RWPE1 (cell line): ENCODE measurements around the gene NMUR1.

Source experiments
- CTCF ChIA-PET: fragments of 350-600 bp; sonication (Branson Sonifier 250); formaldehyde crosslinking; extraction: SDS; loops from one replicate; lab custom pipeline; 2021; lab: Yijun Ruan, JAX
- POLR2A ChIA-PET: fragments of 400-600 bp; formaldehyde crosslinking; extraction: SDS; loops from one replicate; lab custom pipeline; 2020; ENCODE audit warnings: antibody characterized with exemption; ENCODE audit not compliant: low non-redundant PET; lab: Yijun Ruan, JAX
- DNase-seq: peaks from one replicate; pipeline ENCODE4 v3.0.0; 2012; ENCODE audit warnings: low spot score
- H3K27ac ChIP-seq: fragments of 450-650 bp; 2 replicates; pipeline ENCODE4 v1.5.1; 2017
- TF ChIP-seq, protein P1 (sequence below): fragments of 450-650 bp; conservative IDR thresholded peaks from 2 replicates; pipeline ENCODE4 v1.5.1; 2017; ENCODE audit warnings: low read depth, mild to moderate bottlenecking

NMUR1 gene

DNA sequence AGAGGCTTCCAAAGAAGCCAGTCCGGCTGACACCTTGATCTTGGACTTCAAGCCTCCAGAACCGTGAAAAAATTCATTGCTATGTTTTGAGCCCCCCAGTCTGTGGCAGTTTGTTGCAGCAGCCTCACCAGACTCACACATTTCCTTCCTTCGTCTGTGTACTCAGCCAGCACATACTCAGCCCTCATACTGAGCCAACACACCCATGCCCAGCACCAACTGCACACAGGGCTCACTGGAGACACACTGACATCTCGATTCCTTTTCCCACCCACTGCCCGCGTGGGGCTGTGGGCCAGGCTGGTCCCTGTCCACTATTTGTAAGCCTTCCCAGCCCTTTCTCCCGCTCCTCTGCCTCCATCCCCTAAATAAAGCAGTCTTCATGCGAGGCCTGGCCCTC lies 24.1 kb upstream of the NMUR1 start:
- TF ChIP-seq, protein P1, sequence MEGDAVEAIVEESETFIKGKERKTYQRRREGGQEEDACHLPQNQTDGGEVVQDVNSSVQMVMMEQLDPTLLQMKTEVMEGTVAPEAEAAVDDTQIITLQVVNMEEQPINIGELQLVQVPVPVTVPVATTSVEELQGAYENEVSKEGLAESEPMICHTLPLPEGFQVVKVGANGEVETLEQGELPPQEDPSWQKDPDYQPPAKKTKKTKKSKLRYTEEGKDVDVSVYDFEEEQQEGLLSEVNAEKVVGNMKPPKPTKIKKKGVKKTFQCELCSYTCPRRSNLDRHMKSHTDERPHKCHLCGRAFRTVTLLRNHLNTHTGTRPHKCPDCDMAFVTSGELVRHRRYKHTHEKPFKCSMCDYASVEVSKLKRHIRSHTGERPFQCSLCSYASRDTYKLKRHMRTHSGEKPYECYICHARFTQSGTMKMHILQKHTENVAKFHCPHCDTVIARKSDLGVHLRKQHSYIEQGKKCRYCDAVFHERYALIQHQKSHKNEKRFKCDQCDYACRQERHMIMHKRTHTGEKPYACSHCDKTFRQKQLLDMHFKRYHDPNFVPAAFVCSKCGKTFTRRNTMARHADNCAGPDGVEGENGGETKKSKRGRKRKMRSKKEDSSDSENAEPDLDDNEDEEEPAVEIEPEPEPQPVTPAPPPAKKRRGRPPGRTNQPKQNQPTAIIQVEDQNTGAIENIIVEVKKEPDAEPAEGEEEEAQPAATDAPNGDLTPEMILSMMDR: no peak
- CTCF ChIA-PET: interaction anchor here (1.0 kb wide), 1 partner anchor 9 kb away, joined by 3 read pairs; no protein-coding TSS in a partner anchor
- DNase-seq: no peak
- H3K27ac ChIP-seq: no peak overlapping the region
- POLR2A ChIA-PET: no interaction called here

DNA sequence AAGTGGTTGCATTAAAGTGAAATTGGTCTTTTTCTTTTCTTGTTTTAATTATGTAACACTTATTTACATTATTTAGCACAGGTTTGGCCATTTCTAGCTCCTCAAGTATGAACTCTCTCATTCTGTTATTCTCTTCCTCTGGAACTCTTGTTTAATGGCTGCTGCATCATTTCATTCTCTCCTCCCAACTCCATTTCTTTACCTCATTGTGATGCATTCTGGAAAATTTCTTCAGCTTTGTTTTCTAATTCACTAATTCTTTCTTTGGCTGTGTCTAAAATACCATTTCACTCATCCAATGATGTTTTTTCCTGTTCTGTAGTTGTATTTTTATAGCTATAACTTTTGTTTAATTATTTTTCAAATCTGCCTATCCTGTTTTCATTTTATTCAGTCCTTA lies 22.5 kb upstream of the NMUR1 start:
- TF ChIP-seq, protein P1: no peak
- no peak overlapping the region for H3K27ac ChIP-seq
- POLR2A ChIA-PET: interaction anchor here (0.6 kb wide), 1 partner anchor 15 kb away, joined by 3 read pairs; no protein-coding TSS in a partner anchor
- no peak for DNase-seq
- CTCF ChIA-PET: interaction anchor here (0.5 kb wide), 1 partner anchor 36 kb away, joined by 3 read pairs; no protein-coding TSS in a partner anchor

DNA sequence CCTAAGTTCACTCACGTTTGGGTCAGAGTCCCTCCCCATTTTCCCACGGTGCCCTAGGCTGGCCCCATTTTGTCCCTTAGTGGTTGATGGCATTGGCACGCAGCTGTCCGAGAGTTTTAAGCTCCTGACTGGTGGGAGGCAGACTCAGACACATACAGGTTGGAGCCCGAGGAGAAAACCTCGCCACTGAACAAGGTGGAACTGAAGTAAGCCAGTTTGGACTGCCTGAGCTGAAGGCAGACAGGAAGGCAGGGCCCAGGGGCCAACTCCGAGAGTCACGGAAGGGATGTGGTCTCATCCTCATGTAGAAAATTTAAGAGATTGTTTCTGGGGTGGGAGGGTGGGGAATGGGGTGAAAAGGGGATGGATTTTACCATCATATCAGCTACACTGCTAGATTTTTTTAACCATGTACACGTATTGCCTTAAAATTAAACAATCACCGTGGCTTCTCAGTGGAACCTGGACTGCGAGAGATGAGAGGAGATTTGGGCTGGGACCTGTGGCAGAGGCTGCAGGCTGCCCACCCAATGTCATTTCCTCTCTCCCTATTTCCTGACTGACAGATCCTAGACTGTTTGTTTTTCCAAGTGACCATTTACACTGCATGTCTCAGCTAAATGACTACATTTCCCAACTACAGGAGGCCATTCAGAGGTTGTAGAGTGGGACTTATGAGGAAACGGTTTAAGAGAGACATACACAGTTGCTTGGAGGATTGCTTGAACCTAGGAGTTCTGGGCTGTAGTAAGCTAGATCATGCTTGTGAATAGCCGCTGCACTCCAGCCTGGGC lies 19.4 kb upstream of the NMUR1 start:
- TF ChIP-seq, protein P1: no peak
- ChIA-PET POLR2A (no interaction called here), CTCF (interaction anchor here (1.0 kb wide), 1 partner anchor 19 kb away, joined by 8 read pairs; no protein-coding TSS in a partner anchor)
- H3K27ac ChIP-seq: no peak overlapping the region
- DNase-seq: no peak

DNA sequence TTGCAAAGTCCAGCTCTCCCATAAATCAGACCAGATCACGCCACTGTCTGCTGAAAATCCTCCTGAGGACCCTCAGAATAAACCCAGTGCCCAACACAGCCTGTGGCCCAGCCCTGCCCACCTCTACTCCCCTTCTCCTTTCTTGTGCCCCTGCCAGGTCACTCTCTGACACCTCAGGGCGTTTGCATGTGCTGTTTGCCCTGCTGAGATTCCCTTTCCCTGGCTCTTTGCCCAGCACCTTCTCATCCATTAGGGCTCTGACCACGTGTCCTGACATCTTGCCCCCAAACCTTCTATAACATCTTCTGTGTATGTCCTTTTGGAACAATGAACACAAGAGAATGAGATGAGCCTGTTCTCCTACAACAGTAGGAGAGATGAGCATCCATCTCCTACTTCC lies 18.5 kb upstream of the NMUR1 start:
- ChIA-PET CTCF (no interaction called here), POLR2A (no interaction called here)
- DNase-seq: no peak
- no peak overlapping the region for H3K27ac ChIP-seq
- TF ChIP-seq, protein P1: no peak

DNA sequence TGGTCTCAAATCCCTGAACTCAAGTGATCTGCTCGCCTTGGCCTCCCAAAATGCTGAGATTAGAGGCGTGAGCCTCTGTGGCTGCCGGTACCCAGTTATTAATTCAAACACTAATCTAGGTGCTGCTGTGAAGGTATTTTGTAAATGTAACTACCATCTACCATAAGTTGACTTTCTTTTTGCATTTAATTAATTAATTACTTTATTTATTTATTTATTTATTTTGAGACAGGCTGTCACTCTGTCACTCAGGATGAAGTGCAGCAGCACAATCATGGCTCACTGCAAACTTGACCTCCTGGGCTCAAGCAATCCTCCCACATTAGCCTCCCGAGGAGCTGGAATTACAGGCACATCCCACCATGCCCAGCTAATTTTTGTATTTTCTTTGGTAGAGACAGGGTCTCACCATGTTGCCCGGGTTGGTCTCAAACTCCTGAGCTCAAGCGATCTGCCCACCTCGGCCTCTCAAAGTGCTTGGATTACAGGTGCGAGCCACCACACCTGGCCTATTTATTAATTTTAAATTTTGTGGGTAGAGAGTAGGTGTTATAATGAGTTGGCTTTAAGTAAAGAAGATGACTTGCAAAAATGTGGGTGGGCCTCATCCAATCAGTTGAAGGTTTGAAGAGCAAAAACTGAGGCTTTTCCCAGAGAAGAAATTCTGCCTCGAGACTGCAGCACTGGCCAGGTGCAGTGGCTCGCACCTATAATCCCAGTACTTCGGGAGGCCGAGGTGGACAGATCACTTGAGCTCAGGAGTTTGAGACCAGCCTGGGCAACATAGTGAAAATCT lies 17.3 kb upstream of the NMUR1 start:
- DNase-seq: no peak
- TF ChIP-seq, protein P1: no peak
- CTCF ChIA-PET: interaction anchor here (0.6 to 1.0 kb wide), 2 partner anchors 14 to 162 kb away, joined by 3 read pairs; no protein-coding TSS in a partner anchor
- no peak overlapping the region for H3K27ac ChIP-seq
- POLR2A ChIA-PET: no interaction called here

DNA sequence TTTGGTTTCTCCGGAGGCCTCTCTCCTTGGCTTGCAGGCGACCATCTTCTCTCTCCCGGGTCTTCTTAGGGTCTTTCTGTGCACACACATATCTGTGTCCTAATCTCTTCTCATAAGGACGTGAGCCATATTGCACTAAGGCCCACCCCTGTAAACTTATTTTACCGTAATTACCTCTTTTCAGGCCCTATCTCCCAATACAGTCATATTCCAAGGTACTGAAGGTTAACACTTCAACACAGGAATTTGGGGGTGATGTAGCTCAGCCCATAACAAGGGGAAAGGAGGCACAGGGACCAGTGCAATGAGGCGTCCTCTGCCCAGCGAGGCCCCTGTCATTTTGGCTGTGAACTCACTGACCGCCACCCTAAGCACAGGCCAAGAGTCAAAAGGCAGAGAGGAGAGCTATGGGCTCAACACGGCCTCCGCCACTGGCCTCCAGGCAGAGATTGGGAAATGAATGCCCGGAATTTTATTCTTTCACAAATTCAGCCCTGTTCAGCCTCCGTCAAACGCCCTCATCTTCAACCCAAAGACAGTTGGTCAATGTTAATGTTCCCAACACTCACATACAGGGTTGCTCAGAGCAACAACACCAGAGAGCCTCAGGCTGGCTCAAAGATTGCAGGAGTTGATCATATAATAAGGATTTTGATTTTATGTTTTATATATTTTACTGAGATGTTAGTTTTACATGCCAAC lies 15.9 kb upstream of the NMUR1 start:
- no peak for DNase-seq
- POLR2A ChIA-PET: no interaction called here
- TF ChIP-seq, protein P1: no peak
- H3K27ac ChIP-seq: no peak overlapping the region
- CTCF ChIA-PET: interaction anchor here (0.6 to 1.0 kb wide), 2 partner anchors 11 to 164 kb away, joined by 3 read pairs; no protein-coding TSS in a partner anchor
